Ecto neural progenitor cell (in vitro differentiated cells): ENCODE measurements around the gene PRKCZ.
A peak's percentile ranks its signal among the peaks of the same experiment; 100 is the strongest.

Source experiments
- DNase-seq: peaks from one replicate; pipeline ENCODE4 v3.0.0-alpha.2; 2018; ENCODE audit warnings: low spot score

Gene PRKCZ

GRCh38 chr1:2067393-2067792 is 17.2 kb downstream of the PRKCZ start:
- DNase-seq: no peak

- DNase-seq: no peak
Measured at GRCh38 chr1:2067981-2068380, 17.8 kb downstream of the PRKCZ start.

- DNase-seq: no peak
Measured at GRCh38 chr1:2068951-2069350, 18.7 kb downstream of the PRKCZ start.

- DNase-seq: no peak
Measured at GRCh38 chr1:2070016-2070415, 19.8 kb downstream of the PRKCZ start.

GRCh38 chr1:2070800-2071530 is 20.8 kb downstream of the PRKCZ start:
- DNase-seq: no peak

- DNase-seq: no peak
Measured at GRCh38 chr1:2072109-2072806, 22.0 kb downstream of the PRKCZ start.

- no peak for DNase-seq
Measured at GRCh38 chr1:2072891-2073290, 22.7 kb downstream of the PRKCZ start.

- DNase-seq: peak; percentile 65
Measured at GRCh38 chr1:2073382-2074230, 23.4 kb downstream of the PRKCZ start.

GRCh38 chr1:2074396-2074795 is 24.2 kb downstream of the PRKCZ start:
- DNase-seq: no peak

- DNase-seq: no peak
Measured at GRCh38 chr1:2074944-2075740, 24.9 kb downstream of the PRKCZ start.

- DNase-seq: no peak
Measured at GRCh38 chr1:2076826-2077225, 26.6 kb downstream of the PRKCZ start.

- DNase-seq: no peak
Measured at GRCh38 chr1:2078170-2078569, 28.0 kb downstream of the PRKCZ start.

- no peak for DNase-seq
Measured at GRCh38 chr1:2079396-2080085, 29.3 kb downstream of the PRKCZ start.

- DNase-seq: no peak
Measured at GRCh38 chr1:2080140-2080539, 29.9 kb downstream of the PRKCZ start.

GRCh38 chr1:2080884-2081283 is 30.7 kb downstream of the PRKCZ start:
- DNase-seq: no peak

GRCh38 chr1:2081326-2081885 is 31.2 kb downstream of the PRKCZ start:
- no peak for DNase-seq

- DNase-seq: no peak
Measured at GRCh38 chr1:2082064-2082463, 31.9 kb downstream of the PRKCZ start.

- no peak for DNase-seq
Measured at GRCh38 chr1:2083666-2084065, 33.5 kb downstream of the PRKCZ start.

- DNase-seq: no peak
Measured at GRCh38 chr1:2084306-2084705, 34.1 kb downstream of the PRKCZ start.

- DNase-seq: no peak
Measured at GRCh38 chr1:2085080-2085479, 34.9 kb downstream of the PRKCZ start.

GRCh38 chr1:2086446-2087078 is 36.4 kb downstream of the PRKCZ start:
- DNase-seq: no peak
